GM23338 (cell line): Measurements from ENCODE around the gene HOATZ. TPM values are rescaled to one million over a fixed set of nuclear protein-coding genes. Genes with fewer than 3 reads are reported as not detected.

ENCODE experiments used
- ATAC-seq: fragments of 200-7000 bp; cut with Tn5 transposase; 3 replicates; pipeline ENCODE4 v1.9.1; 2020
- DNase-seq: peaks from one replicate; pipeline ENCODE4 v3.0.0-alpha.2; 2015; ENCODE audit warnings: low spot score
- H2AFZ ChIP-seq: fragments of 200-600 bp; sonication (generic); 2 replicates; pipeline ENCODE4 v1.8.0; 2016; ENCODE audit warnings: antibody characterized with exemption, mild to moderate bottlenecking, moderate library complexity
- H3F3A ChIP-seq: fragments of 200-600 bp; sonication (generic); replicated peaks from 2 replicates; pipeline ENCODE4 v1.8.0; 2017; ENCODE audit warnings: antibody characterized with exemption, mixed run types, low read depth
- H3K27ac ChIP-seq: fragments of 200-600 bp; sonication (generic); 2 replicates; pipeline ENCODE4 v1.6.1; 2016; ENCODE audit warnings: low read depth
- H3K27me3 ChIP-seq: fragments of 200-600 bp; sonication (generic); 2 replicates; pipeline ENCODE4 v1.8.0; 2016; ENCODE audit warnings: mild to moderate bottlenecking, mixed run types, moderate library complexity; ENCODE audit not compliant: insufficient read depth
- H3K36me3 ChIP-seq: fragments of 200-600 bp; sonication (generic); 2 replicates; pipeline ENCODE4 v1.8.0; 2016; ENCODE audit warnings: mild to moderate bottlenecking; ENCODE audit not compliant: insufficient read depth
- H3K4me1 ChIP-seq: fragments of 200-600 bp; sonication (generic); 2 replicates; pipeline ENCODE4 v1.8.0; 2016; ENCODE audit warnings: mild to moderate bottlenecking, moderate library complexity; ENCODE audit not compliant: insufficient read depth
- H3K4me2 ChIP-seq: fragments of 200-600 bp; sonication (generic); 2 replicates; pipeline ENCODE4 v1.7.1; 2017; ENCODE audit warnings: mixed run types
- H3K4me3 ChIP-seq: fragments of 200-600 bp; sonication (generic); 2 replicates; pipeline ENCODE4 v1.6.1; 2016; ENCODE audit warnings: mixed run types
- H3K79me2 ChIP-seq: fragments of 200-600 bp; sonication (generic); replicated peaks from 2 replicates; pipeline ENCODE4 v1.8.0; 2017; ENCODE audit warnings: mild to moderate bottlenecking; ENCODE audit not compliant: insufficient read depth
- H3K9me2 ChIP-seq: fragments of 200-600 bp; sonication (generic); 2 replicates; pipeline ENCODE4 v1.8.0; 2017; ENCODE audit not compliant: insufficient read depth
- H4K20me1 ChIP-seq: fragments of 200-600 bp; sonication (generic); replicated peaks from 2 replicates; pipeline ENCODE4 v1.8.0; 2017; ENCODE audit warnings: mild to moderate bottlenecking; ENCODE audit not compliant: insufficient read depth
- H3K27ac Mint-ChIP-seq: 2 replicates; pipeline ENCODE4 v1.8.0; 2020; ENCODE audit warnings: inconsistent platforms, mild to moderate bottlenecking, moderate library complexity, mixed read lengths
- H3K27me3 Mint-ChIP-seq: 3 replicates; pipeline ENCODE4 v1.8.0; 2022; ENCODE audit warnings: low read depth, mild to moderate bottlenecking, moderate library complexity, mixed read lengths, inconsistent platforms; ENCODE audit not compliant: insufficient read depth, poor library complexity
- H3K36me3 Mint-ChIP-seq: 3 replicates; pipeline ENCODE4 v1.8.0; 2021; ENCODE audit warnings: low read depth, mild to moderate bottlenecking, inconsistent platforms, moderate library complexity, mixed read lengths
- H3K4me1 Mint-ChIP-seq: 3 replicates; pipeline ENCODE4 v1.8.0; 2020; ENCODE audit warnings: mild to moderate bottlenecking, inconsistent platforms, mixed read lengths
- H3K4me3 Mint-ChIP-seq: 3 replicates; pipeline ENCODE4 v1.8.0; 2021; ENCODE audit warnings: moderate library complexity, mild to moderate bottlenecking, inconsistent platforms, mixed read lengths
- H3K9me3 Mint-ChIP-seq: 3 replicates; pipeline ENCODE4 v1.8.0; 2020; ENCODE audit warnings: moderate library complexity, mild to moderate bottlenecking, inconsistent platforms, mixed read lengths
- CREB1 ChIP-seq: fragments of 250-450 bp; sonication (Bioruptor Pico); IDR thresholded peaks from 2 replicates; pipeline ENCODE4 v1.5.0; 2020; ENCODE audit warnings: low read depth, mild to moderate bottlenecking, moderate library complexity
- EZH2 ChIP-seq: fragments of 200-600 bp; sonication (generic); IDR thresholded peaks from one replicate; pipeline ENCODE4 v1.8.0; 2017; ENCODE audit warnings: antibody characterized with exemption, mild to moderate bottlenecking, low read depth; ENCODE audit not compliant: unreplicated experiment
- EZH2phosphoT487 ChIP-seq: fragments of 200-600 bp; sonication (generic); IDR thresholded peaks from one replicate; pipeline ENCODE4 v1.8.1; 2018; ENCODE audit warnings: antibody characterized with exemption; ENCODE audit not compliant: unreplicated experiment
- JUNB ChIP-seq: IDR thresholded peaks from one replicate; pipeline ENCODE4 v1.6.1; 2016; ENCODE audit warnings: antibody characterized with exemption; ENCODE audit not compliant: unreplicated experiment
- NANOG ChIP-seq: IDR thresholded peaks from 2 replicates; pipeline ENCODE4 v1.6.1; 2016; ENCODE audit warnings: antibody characterized with exemption, borderline replicate concordance
- POLR2AphosphoS5 ChIP-seq: IDR thresholded peaks from 2 replicates; pipeline ENCODE4 v1.6.1; 2016; ENCODE audit warnings: antibody characterized with exemption, low read depth
- STAT1 ChIP-seq: IDR thresholded peaks from one replicate; pipeline ENCODE4 v1.6.1; 2016; ENCODE audit warnings: antibody characterized with exemption; ENCODE audit not compliant: unreplicated experiment
- ZNF114 ChIP-seq: fragments of 250-450 bp; sonication (Bioruptor Pico); IDR thresholded peaks from 2 replicates; pipeline ENCODE4 v1.5.0; 2020; ENCODE audit warnings: mild to moderate bottlenecking, moderate library complexity
- ZNF331 ChIP-seq: fragments of 250-450 bp; sonication (Bioruptor Pico); IDR thresholded peaks from 2 replicates; pipeline ENCODE4 v1.5.0; 2020; ENCODE audit warnings: low read depth, mild to moderate bottlenecking, moderate library complexity
- polyA plus RNA-seq: library from polyadenylated mRNA; unstranded; fragments of >200 nt; fragmentation: Nextera tagmentation; extraction: Ambion mirVana; gene quantifications from 2 replicates; pipeline ENCODE4 v1.2.1, GENCODE V29; 2016
- total RNA-seq: library from RNA; depleted of rRNA; stranded (reverse); fragments of >200 nt; shearing (Covaris generic); gene quantifications from 2 replicates; pipeline ENCODE4 v1.2.3, GENCODE V29; 2014
- TF ChIP-seq, protein P1 (sequence below): IDR thresholded peaks from 2 replicates; pipeline ENCODE4 v1.6.1; 2016; ENCODE audit warnings: antibody characterized with exemption
- TF ChIP-seq, protein P2 (sequence below), 2 experiments: fragments of 200-600 bp in 1 of 2; sonication (generic) in 1 of 2; conservative IDR thresholded peaks; 2 replicates each; pipeline versions ENCODE4 v1.5.1 to v1.6.1; 2016 to 2017; ENCODE audit warnings: antibody characterized with exemption in 2 of 2, low read depth in 2 of 2, mild to moderate bottlenecking in 2 of 2, moderate library complexity in 1 of 2
- TF ChIP-seq, protein P3 (sequence below): IDR thresholded peaks from one replicate; pipeline ENCODE4 v1.6.1; 2018; ENCODE audit warnings: antibody characterized with exemption; ENCODE audit not compliant: unreplicated experiment

Gene HOATZ
- total and polyA plus RNA-seq, 2 experiments from 2014 or later, result not detected

DNA sequence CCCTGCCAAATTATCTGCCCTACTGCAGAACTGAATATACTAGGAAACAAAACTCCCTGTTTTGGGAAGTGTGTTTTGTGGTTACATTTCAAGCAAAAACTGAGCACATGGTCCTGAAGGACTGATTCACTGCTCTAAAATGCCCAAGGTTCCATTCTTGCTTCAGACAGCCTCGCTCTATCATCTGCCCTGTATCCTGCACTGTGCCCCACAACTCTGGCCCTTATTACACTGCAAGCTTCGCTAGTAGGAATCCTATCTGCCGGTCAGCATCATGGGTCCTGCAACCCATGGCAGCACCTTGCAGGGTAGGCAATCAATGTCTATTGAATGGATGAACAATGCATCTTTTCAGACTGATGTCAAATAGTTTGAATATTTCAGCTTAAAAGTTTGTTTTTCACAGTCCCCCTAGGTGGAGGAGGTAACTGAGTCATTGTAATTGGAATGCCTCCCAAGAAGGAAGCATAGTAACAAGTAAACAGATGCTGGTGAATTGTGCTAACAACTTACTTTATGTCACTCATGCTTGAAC lies 47.3 kb downstream of the HOATZ start:
- H3F3A ChIP-seq, result no peaks in the 10 kb centered on the region
- H2AFZ ChIP-seq, result no peak overlapping the region
- no peaks in the 10 kb centered on the region for H3K36me3 ChIP-seq
- H3K4me1 ChIP-seq, result peaks cover 51% of the 10 kb centered on the region
- H3K9me3 Mint-ChIP-seq, result peaks cover 6% of the 10 kb centered on the region; the same call in 1 of the 3 replicates
- DNase-seq (peak; percentile 67), ATAC-seq (peak; percentile 84)
- H4K20me1 ChIP-seq, result no peaks in the 10 kb centered on the region
- 0 out of 2 replicates have a peak overlapping the region, but pooled peaks have one; percentile 53 for H3K27ac Mint-ChIP-seq
- H3K9me2 ChIP-seq, result no peaks in the 10 kb centered on the region
- peaks cover 37% of the 10 kb centered on the region for H3K4me1 Mint-ChIP-seq
- H3K27me3 ChIP-seq, result no peaks in the 10 kb centered on the region
- H3K79me2 ChIP-seq, result no peaks in the 10 kb centered on the region
- H3K36me3 Mint-ChIP-seq, result peaks cover 8% of the 10 kb centered on the region; the same call in 2 of the 3 replicates
- 0 out of 2 replicates have a peak overlapping the region, but pooled peaks have one; percentile 17 for H3K4me2 ChIP-seq
- H3K27me3 Mint-ChIP-seq, result peaks cover 10% of the 10 kb centered on the region
- peak overlapping the region; percentile 51 for H3K27ac ChIP-seq
- H3K4me3 ChIP-seq, result no peak overlapping the region
- TF ChIP-seq CREB1, result no peak
- TF ChIP-seq STAT1, result no peak
- TF ChIP-seq ZNF331 (CRISPR knock-in tag), result no peak
- no peak for TF ChIP-seq EZH2phosphoT487
- no peak for TF ChIP-seq NANOG
- TF ChIP-seq, protein P1, sequence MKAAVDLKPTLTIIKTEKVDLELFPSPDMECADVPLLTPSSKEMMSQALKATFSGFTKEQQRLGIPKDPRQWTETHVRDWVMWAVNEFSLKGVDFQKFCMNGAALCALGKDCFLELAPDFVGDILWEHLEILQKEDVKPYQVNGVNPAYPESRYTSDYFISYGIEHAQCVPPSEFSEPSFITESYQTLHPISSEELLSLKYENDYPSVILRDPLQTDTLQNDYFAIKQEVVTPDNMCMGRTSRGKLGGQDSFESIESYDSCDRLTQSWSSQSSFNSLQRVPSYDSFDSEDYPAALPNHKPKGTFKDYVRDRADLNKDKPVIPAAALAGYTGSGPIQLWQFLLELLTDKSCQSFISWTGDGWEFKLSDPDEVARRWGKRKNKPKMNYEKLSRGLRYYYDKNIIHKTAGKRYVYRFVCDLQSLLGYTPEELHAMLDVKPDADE, result no peak
- no peak for TF ChIP-seq EZH2
- TF ChIP-seq, protein P2, sequence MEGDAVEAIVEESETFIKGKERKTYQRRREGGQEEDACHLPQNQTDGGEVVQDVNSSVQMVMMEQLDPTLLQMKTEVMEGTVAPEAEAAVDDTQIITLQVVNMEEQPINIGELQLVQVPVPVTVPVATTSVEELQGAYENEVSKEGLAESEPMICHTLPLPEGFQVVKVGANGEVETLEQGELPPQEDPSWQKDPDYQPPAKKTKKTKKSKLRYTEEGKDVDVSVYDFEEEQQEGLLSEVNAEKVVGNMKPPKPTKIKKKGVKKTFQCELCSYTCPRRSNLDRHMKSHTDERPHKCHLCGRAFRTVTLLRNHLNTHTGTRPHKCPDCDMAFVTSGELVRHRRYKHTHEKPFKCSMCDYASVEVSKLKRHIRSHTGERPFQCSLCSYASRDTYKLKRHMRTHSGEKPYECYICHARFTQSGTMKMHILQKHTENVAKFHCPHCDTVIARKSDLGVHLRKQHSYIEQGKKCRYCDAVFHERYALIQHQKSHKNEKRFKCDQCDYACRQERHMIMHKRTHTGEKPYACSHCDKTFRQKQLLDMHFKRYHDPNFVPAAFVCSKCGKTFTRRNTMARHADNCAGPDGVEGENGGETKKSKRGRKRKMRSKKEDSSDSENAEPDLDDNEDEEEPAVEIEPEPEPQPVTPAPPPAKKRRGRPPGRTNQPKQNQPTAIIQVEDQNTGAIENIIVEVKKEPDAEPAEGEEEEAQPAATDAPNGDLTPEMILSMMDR (conservative IDR thresholded peaks at IDR 0.05; ENCODE audit: low read depth in 2 of 2), result no peak
- no peak for TF ChIP-seq POLR2AphosphoS5
- no peak for TF ChIP-seq ZNF114
- TF ChIP-seq, protein P3, sequence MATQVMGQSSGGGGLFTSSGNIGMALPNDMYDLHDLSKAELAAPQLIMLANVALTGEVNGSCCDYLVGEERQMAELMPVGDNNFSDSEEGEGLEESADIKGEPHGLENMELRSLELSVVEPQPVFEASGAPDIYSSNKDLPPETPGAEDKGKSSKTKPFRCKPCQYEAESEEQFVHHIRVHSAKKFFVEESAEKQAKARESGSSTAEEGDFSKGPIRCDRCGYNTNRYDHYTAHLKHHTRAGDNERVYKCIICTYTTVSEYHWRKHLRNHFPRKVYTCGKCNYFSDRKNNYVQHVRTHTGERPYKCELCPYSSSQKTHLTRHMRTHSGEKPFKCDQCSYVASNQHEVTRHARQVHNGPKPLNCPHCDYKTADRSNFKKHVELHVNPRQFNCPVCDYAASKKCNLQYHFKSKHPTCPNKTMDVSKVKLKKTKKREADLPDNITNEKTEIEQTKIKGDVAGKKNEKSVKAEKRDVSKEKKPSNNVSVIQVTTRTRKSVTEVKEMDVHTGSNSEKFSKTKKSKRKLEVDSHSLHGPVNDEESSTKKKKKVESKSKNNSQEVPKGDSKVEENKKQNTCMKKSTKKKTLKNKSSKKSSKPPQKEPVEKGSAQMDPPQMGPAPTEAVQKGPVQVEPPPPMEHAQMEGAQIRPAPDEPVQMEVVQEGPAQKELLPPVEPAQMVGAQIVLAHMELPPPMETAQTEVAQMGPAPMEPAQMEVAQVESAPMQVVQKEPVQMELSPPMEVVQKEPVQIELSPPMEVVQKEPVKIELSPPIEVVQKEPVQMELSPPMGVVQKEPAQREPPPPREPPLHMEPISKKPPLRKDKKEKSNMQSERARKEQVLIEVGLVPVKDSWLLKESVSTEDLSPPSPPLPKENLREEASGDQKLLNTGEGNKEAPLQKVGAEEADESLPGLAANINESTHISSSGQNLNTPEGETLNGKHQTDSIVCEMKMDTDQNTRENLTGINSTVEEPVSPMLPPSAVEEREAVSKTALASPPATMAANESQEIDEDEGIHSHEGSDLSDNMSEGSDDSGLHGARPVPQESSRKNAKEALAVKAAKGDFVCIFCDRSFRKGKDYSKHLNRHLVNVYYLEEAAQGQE, result no peak
- TF ChIP-seq JUNB, result no peak
- H3K4me3 Mint-ChIP-seq, result no peak overlapping the region
